Activated T-helper 1 cell treated with anti-CD3 and anti-CD28 coated beads, Interleukin-2, amount 50 U/mL, for 16 hours (primary cell): ENCODE results near the gene PNKP.

Experiments used
- DNase-seq, 2 donors: peaks; one replicate each; pipeline ENCODE4 v3.0.0-alpha.2; 2020; ENCODE audit warnings: low read depth in 1 of 2, low spot score in 1 of 2

Gene PNKP

GRCh38 chr19:49866933-49867782 is at the start of gene PNKP:
Gene PNKP, minus strand, starts transcription at chr19:49867576. Its CDS starts 372 bp downstream, at chr19:49867204.
- peak; percentile 68 to 82 for DNase-seq

- no peak for DNase-seq
Observed at GRCh38 chr19:49915271-49915670, 47.9 kb upstream of the PNKP start.

- no peak for DNase-seq
Observed at GRCh38 chr19:49913720-49914119, 46.3 kb upstream of the PNKP start.

- DNase-seq: no peak
Observed at GRCh38 chr19:49912965-49913685, 45.7 kb upstream of the PNKP start.

GRCh38 chr19:49911381-49912145 is 44.2 kb upstream of the PNKP start:
- DNase-seq: no peak

- DNase-seq: no peak
Observed at GRCh38 chr19:49910179-49910578, 42.8 kb upstream of the PNKP start.

GRCh38 chr19:49908480-49909420 is 41.4 kb upstream of the PNKP start:
- DNase-seq: no peak

GRCh38 chr19:49907745-49908446 is 40.5 kb upstream of the PNKP start:
- DNase-seq: no peak

GRCh38 chr19:49906879-49907564 is 39.6 kb upstream of the PNKP start:
- no peak for DNase-seq

- no peak for DNase-seq
Observed at GRCh38 chr19:49904136-49904535, 36.8 kb upstream of the PNKP start.

- peak in 1 of 2 donors; percentile 40 for DNase-seq
Observed at GRCh38 chr19:49896863-49897621, 29.7 kb upstream of the PNKP start, which contains the start of gene IL4I1. Gene IL4I1, minus strand, starts transcription at chr19:49896887. Its CDS starts 727 bp downstream, at chr19:49896160.

GRCh38 chr19:49895566-49896297 is 28.4 kb upstream of the PNKP start:
- DNase-seq: no peak

- no peak for DNase-seq
Observed at GRCh38 chr19:49894879-49895565, 27.6 kb upstream of the PNKP start.

GRCh38 chr19:49894011-49894664 is 26.8 kb upstream of the PNKP start:
- no peak for DNase-seq

GRCh38 chr19:49892716-49893115 is 25.3 kb upstream of the PNKP start:
- DNase-seq: no peak

- DNase-seq: no peak
Observed at GRCh38 chr19:49891393-49891792, 24.0 kb upstream of the PNKP start.
